Lung (tissue), 12 donors: ENCODE measurements around the gene CSK. TPM values are rescaled to one million over a fixed set of nuclear protein-coding genes. Genes with fewer than 3 reads are reported as not detected.

Experiments used
- ATAC-seq: fragments of 200-7000 bp; cut with Tn5 transposase; one replicate; pipeline ENCODE4 v1.9.1; 2020; ENCODE audit warnings: moderate number of reproducible peaks; ENCODE audit not compliant: insufficient read depth, low FRiP score
- DNase-seq, 3 donors: peaks; one replicate each; pipeline ENCODE4 v3.0.0-alpha.2; 2013 to 2017
- H3K27ac ChIP-seq, 2 donors: one replicate each; pipeline ENCODE4 v1.5.1; 2013; ENCODE audit warnings: mild to moderate bottlenecking in 2 of 2, moderate library complexity in 2 of 2, control low read depth in 1 of 2, inconsistent platforms in 1 of 2, low read depth in 1 of 2, low read length in 1 of 2
- H3K27me3 ChIP-seq, 3 donors: one replicate each; pipeline ENCODE4 v1.5.1; 2013; ENCODE audit warnings: low read length in 2 of 3; ENCODE audit not compliant: control insufficient read depth in 3 of 3, insufficient read depth in 3 of 3
- H3K36me3 ChIP-seq, 4 donors: one replicate each; pipeline ENCODE4 v1.5.1; 2013; ENCODE audit warnings: low read length in 4 of 4, mild to moderate bottlenecking in 1 of 4, moderate library complexity in 1 of 4; ENCODE audit not compliant: control insufficient read depth in 4 of 4, insufficient read depth in 4 of 4
- H3K4me1 ChIP-seq, 5 donors: one replicate each; pipeline ENCODE4 v1.5.1; 2013; ENCODE audit warnings: low read length in 5 of 5, mild to moderate bottlenecking in 2 of 5, moderate library complexity in 1 of 5; ENCODE audit not compliant: control insufficient read depth in 5 of 5, insufficient read depth in 5 of 5
- H3K4me3 ChIP-seq: one replicate; pipeline ENCODE4 v1.5.1; 2013; ENCODE audit warnings: mild to moderate bottlenecking, control low read depth, moderate library complexity
- H3K9ac ChIP-seq, 2 donors: one replicate each; pipeline ENCODE4 v1.5.1; 2013; ENCODE audit warnings: low read length in 2 of 2, control low read depth in 1 of 2; ENCODE audit not compliant: insufficient read depth in 1 of 2
- H3K9me3 ChIP-seq, 4 donors: one replicate each; pipeline ENCODE4 v1.5.1; 2013; ENCODE audit warnings: low read length in 3 of 4, mild to moderate bottlenecking in 1 of 4, moderate library complexity in 1 of 4; ENCODE audit not compliant: control insufficient read depth in 4 of 4, insufficient read depth in 3 of 4
- CTCF ChIP-seq: IDR thresholded peaks from 2 replicates; pipeline ENCODE4 v1.5.1; 2012; ENCODE audit warnings: mild to moderate bottlenecking; ENCODE audit errors: control extremely low read depth, extremely low read depth
- WGBS, 2 donors: extraction: QIAGEN DNeasy Blood & Tissue Kit; methylation state at CpG; one replicate each; pipeline ENCODE4 v1.1.7; 2013; 5-methylcytosine and 5-hydroxymethylcytosine counted together
- polyA plus RNA-seq, 2 donors: library from polyadenylated mRNA; stranded (reverse); fragments of 200-250 nt; gene quantifications; one replicate each; pipeline ENCODE4 v1.2.1, GENCODE V29; 2013
- total RNA-seq, 2 donors: library from RNA; depleted of rRNA in 1 of 2; stranded (reverse); fragments of >200 nt in 1 of 2; gene quantifications; one replicate each; pipeline ENCODE4 v1.2.1, GENCODE V29; 2014 to 2021
- donor health status: control.
- donor health status: control.
- donor health status: Bipolar disorder and iron deficiency.
- donor health status: healthy.
- donor health status: DM: yes; HTN: yes; CAD: no.

Gene CSK
- total and polyA plus RNA-seq, 4 donors: 39.7 to 99.1 (median 61.9) TPM

- H3K27ac ChIP-seq: peak overlapping the region in 1 of 2 donors; percentile 5
- 75 to 85% methylated on average over 8 of the region's 8 CpGs for WGBS, 2 donors
- H3K4me1 ChIP-seq: peaks cover 0 to 7% (median 0%) of the 10 kb centered on the region in 5 donors
- no peak overlapping the region for H3K9ac ChIP-seq
- no peaks in the 10 kb centered on the region for H3K9me3 ChIP-seq
- H3K4me3 ChIP-seq: no peak overlapping the region
- no peaks in the 10 kb centered on the region for H3K27me3 ChIP-seq
- DNase-seq (no peak), ATAC-seq (no peak)
- no peak for TF ChIP-seq CTCF
- H3K36me3 ChIP-seq: no peaks in the 10 kb centered on the region
These were observed 29.9 kb upstream of the CSK start for GRCh38 chr15:74752011-74752410.

- no peaks in the 10 kb centered on the region for H3K27me3 ChIP-seq
- WGBS, 2 donors: 53 to 79% methylated on average over 5 of the region's 5 CpGs
- no peaks in the 10 kb centered on the region for H3K36me3 ChIP-seq
- H3K4me3 ChIP-seq: no peak overlapping the region
- peak overlapping the region in 1 of 2 donors; percentile 5 for H3K27ac ChIP-seq
- ATAC-seq (no peak), DNase-seq (peak in 1 of 3 donors; percentile 34)
- H3K9me3 ChIP-seq: no peaks in the 10 kb centered on the region
- no peak overlapping the region for H3K9ac ChIP-seq
- H3K4me1 ChIP-seq: peaks cover 0 to 7% (median 0%) of the 10 kb centered on the region in 5 donors
- TF ChIP-seq CTCF: no peak
These were observed 29.3 kb upstream of the CSK start for GRCh38 chr15:74752531-74752930.

- ATAC-seq (no peak), DNase-seq (no peak)
- H3K9me3 ChIP-seq: no peaks in the 10 kb centered on the region
- H3K4me1 ChIP-seq: peaks cover 0 to 7% (median 0%) of the 10 kb centered on the region in 5 donors
- H3K27ac ChIP-seq: no peak overlapping the region
- H3K27me3 ChIP-seq: no peaks in the 10 kb centered on the region
- no peak for TF ChIP-seq CTCF
- H3K4me3 ChIP-seq: no peak overlapping the region
- H3K36me3 ChIP-seq: no peaks in the 10 kb centered on the region
- 89 to 92% methylated on average over 20 of the region's 20 CpGs for WGBS, 2 donors
- no peak overlapping the region for H3K9ac ChIP-seq
These were observed 27.2 kb upstream of the CSK start for GRCh38 chr15:74754593-74755215.

GRCh38 chr15:74758736-74759135, 23.1 kb upstream of the CSK start:
- Histone ChIP-seq H3K9ac (no peak overlapping the region), H3K27me3 (no peaks in the 10 kb centered on the region), H3K27ac (no peak overlapping the region), H3K4me3 (no peak overlapping the region), H3K9me3 (no peaks in the 10 kb centered on the region), H3K4me1 (peaks cover 0 to 8% (median 0%) of the 10 kb centered on the region in 5 donors), H3K36me3 (no peaks in the 10 kb centered on the region)
- no peak for ATAC-seq
- TF ChIP-seq CTCF: no peak
- DNase-seq: no peak
- WGBS, 2 donors: 96 to 98% methylated on average over 8 of the region's 8 CpGs
